ENCODE results near the gene INPP4B. TPM values are rescaled to one million over a fixed set of nuclear protein-coding genes. Genes with fewer than 3 reads are reported as not detected.

Gene INPP4B
- total RNA-seq, 1 donor from 2014 or later = 32.7 TPM

- H3K4me3 ChIP-seq = no peak overlapping the region
- no peak overlapping the region for H3K27ac ChIP-seq
- intact Hi-C loops (cut with DNase I) = no loop called here
- no peaks in the 10 kb centered on the region for H3K4me1 ChIP-seq
- no peaks in the 10 kb centered on the region for H3K27me3 ChIP-seq
- H3K36me3 ChIP-seq = no peaks in the 10 kb centered on the region
- no peaks in the 10 kb centered on the region for H3K9me3 ChIP-seq
- no peak for DNase-seq (ENCODE audit: low spot score in 2 of 2)
- no peak for TF ChIP-seq CTCF (IDR thresholded peaks at IDR 0.05)
Observed at GRCh38 chr4:142824368-142824767, 21.7 kb downstream of the INPP4B start.

- intact Hi-C loops (cut with DNase I) = no loop called here
- Histone ChIP-seq H3K9me3 (no peaks in the 10 kb centered on the region), H3K4me1 (peaks cover 0 to 1% of the 10 kb centered on the region in 2 donors), H3K36me3 (no peaks in the 10 kb centered on the region), H3K4me3 (no peak overlapping the region), H3K27ac (no peak overlapping the region), H3K27me3 (no peaks in the 10 kb centered on the region)
- no peak for TF ChIP-seq CTCF (IDR thresholded peaks at IDR 0.05)
- DNase-seq (ENCODE audit: low spot score in 2 of 2) = no peak
Observed at GRCh38 chr4:142823796-142824195, 22.3 kb downstream of the INPP4B start.

GRCh38 chr4:142818476-142818875 is 27.6 kb downstream of the INPP4B start:
- DNase-seq (ENCODE audit: low spot score in 2 of 2) = no peak
- Histone ChIP-seq H3K27me3 (no peaks in the 10 kb centered on the region), H3K4me3 (peak overlapping the region in 1 of 2 donors; percentile 0), H3K36me3 (no peaks in the 10 kb centered on the region), H3K27ac (peak overlapping the region; percentile 65 to 66), H3K9me3 (no peaks in the 10 kb centered on the region), H3K4me1 (peaks cover 0 to 10% of the 10 kb centered on the region in 2 donors)
- intact Hi-C loops (cut with DNase I) = loop anchor here (2.0 to 10.0 kb wide), 4 partner anchors 28 to 726 kb away; partner anchors contain the start of gene INPP4B
- TF ChIP-seq CTCF (IDR thresholded peaks at IDR 0.05) = peak in 1 of 3 experiments; percentile 7

- Histone ChIP-seq H3K27ac (peak overlapping the region; percentile 65 to 66), H3K36me3 (no peaks in the 10 kb centered on the region), H3K27me3 (no peaks in the 10 kb centered on the region), H3K4me1 (peaks cover 0 to 10% of the 10 kb centered on the region in 2 donors), H3K9me3 (no peaks in the 10 kb centered on the region), H3K4me3 (peak overlapping the region; percentile 0 to 37)
- no peak for TF ChIP-seq CTCF (IDR thresholded peaks at IDR 0.05)
- intact Hi-C loops (cut with DNase I) = loop anchor here (2.0 to 10.0 kb wide), 4 partner anchors 29 to 726 kb away; partner anchors contain the start of gene INPP4B
- DNase-seq (ENCODE audit: low spot score in 2 of 2) = peak in 1 of 2 donors; percentile 66
Observed at GRCh38 chr4:142818031-142818430, 28.1 kb downstream of the INPP4B start.

GRCh38 chr4:142817442-142817841 is 28.7 kb downstream of the INPP4B start:
- peak overlapping the region; percentile 65 to 66 for H3K27ac ChIP-seq
- no peaks in the 10 kb centered on the region for H3K9me3 ChIP-seq
- intact Hi-C loops (cut with DNase I) = loop anchor here (5.0 to 10.0 kb wide), 3 partner anchors 440 to 725 kb away; no protein-coding TSS in a partner anchor
- H3K4me3 ChIP-seq = peak overlapping the region; percentile 0 to 37
- DNase-seq (ENCODE audit: low spot score in 2 of 2) = peak in 1 of 2 donors; percentile 81
- no peaks in the 10 kb centered on the region for H3K27me3 ChIP-seq
- H3K4me1 ChIP-seq = peaks cover 0 to 10% of the 10 kb centered on the region in 2 donors
- no peaks in the 10 kb centered on the region for H3K36me3 ChIP-seq
- TF ChIP-seq CTCF (IDR thresholded peaks at IDR 0.05) = no peak

All from ascending aorta (tissue), 2 donors.